Measurements from ENCODE around the gene MT1X.

The MT1X gene

DNA sequence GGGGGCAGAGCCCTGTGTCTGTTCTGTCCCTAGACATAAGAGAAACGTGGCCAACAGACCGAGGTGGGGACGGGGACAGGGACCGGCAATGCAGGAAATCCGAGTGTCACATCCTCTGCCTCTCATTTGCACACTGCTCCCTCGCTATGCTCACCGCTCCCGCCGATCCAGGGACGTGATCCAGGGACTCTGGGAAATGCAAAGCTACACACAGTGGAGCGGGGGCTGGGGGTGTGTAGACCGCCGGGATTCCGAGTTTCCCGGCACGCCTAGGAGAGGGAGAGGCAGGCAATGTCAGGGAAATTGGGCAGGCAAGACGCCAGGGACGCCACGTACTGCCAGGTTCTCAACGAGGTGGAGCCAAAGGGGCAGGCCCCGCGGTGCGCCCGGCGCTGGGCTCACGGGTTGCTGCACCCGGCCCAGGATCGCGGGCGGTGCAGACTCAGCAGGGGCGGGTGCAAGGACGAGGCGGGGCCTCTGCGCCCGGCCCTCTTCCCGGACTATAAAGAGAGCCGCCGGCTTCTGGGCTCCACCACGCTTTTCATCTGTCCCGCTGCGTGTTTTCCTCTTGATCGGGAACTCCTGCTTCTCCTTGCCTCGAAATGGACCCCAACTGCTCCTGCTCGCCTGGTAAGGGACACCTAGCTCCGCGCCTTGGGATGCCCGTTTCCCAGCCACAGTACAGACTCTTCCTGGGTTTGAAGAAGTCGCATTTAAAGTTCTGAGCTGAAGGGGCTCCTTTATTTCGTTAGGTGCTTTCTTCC is at the start of gene MT1X:
Gene MT1X, plus strand, starts transcription at position 532 of the 764 bp plus-strand sequence. Its CDS starts 71 bp downstream, at position 603.
- Histone ChIP-seq H3K4me1 (ENCODE audit: control insufficient read depth, low read depth, low read length) (peaks cover 14% of the 10 kb centered on the region), H3K4me3 (ENCODE audit: low read length) (peak within 1 kb of the TSS; percentile 83), H3K36me3 (ENCODE audit: control insufficient read depth, low read depth, low read length) (no peaks in the 10 kb centered on the region), H3K9me3 (ENCODE audit: control insufficient read depth, low read depth, low read length) (no peaks in the 10 kb centered on the region), H3K27ac (ENCODE audit: low read length) (no peak within 1 kb of the TSS), H3K9ac (ENCODE audit: low read length) (peak within 1 kb of the TSS; percentile 81), H3K27me3 (ENCODE audit: control insufficient read depth, insufficient read depth, low read length) (peaks cover 32% of the 10 kb centered on the region)

- H3K27ac ChIP-seq (ENCODE audit: low read length), result no peak overlapping the region
- no peaks in the 10 kb centered on the region for H3K36me3 ChIP-seq (ENCODE audit: control insufficient read depth, low read depth, low read length)
- H3K9me3 ChIP-seq (ENCODE audit: control insufficient read depth, low read depth, low read length), result no peaks in the 10 kb centered on the region
- H3K4me1 ChIP-seq (ENCODE audit: control insufficient read depth, low read depth, low read length), result no peaks in the 10 kb centered on the region
- peak overlapping the region; percentile 48 for H3K4me3 ChIP-seq (ENCODE audit: low read length)
- no peak overlapping the region for H3K9ac ChIP-seq (ENCODE audit: low read length)
- peaks cover 100% of the 10 kb centered on the region for H3K27me3 ChIP-seq (ENCODE audit: control insufficient read depth, insufficient read depth, low read length)
These were observed 49.4 kb upstream of the MT1X start for GRCh38 chr16:56632848-56633365.

DNA sequence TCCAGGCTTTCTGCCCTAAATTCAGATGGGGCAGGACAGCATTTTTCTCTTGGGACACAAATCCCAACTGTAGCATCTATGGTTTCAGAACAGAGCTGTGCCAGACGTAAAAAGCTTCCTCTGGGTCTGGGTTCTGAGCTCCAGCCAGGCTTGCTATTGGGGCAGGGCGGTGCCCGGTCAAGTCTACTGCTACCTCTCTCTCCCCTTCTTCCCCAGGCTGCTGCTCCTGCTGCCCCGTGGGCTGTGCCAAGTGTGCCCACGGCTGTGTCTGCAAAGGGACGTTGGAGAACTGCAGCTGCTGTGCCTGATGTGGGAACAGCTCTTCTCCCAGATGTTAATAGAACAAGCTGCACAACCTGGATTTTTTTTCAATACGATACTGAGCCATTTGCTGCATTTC is 48.7 kb upstream of the MT1X start:
- no peak overlapping the region for H3K4me3 ChIP-seq (ENCODE audit: low read length)
- no peaks in the 10 kb centered on the region for H3K9me3 ChIP-seq (ENCODE audit: control insufficient read depth, low read depth, low read length)
- peaks cover 100% of the 10 kb centered on the region for H3K27me3 ChIP-seq (ENCODE audit: control insufficient read depth, insufficient read depth, low read length)

GRCh38 chr16:56634715-56635440 is 47.4 kb upstream of the MT1X start:
- Histone ChIP-seq H3K27ac (ENCODE audit: low read length) (no peak overlapping the region), H3K4me1 (ENCODE audit: control insufficient read depth, low read depth, low read length) (no peaks in the 10 kb centered on the region), H3K4me3 (ENCODE audit: low read length) (peak overlapping the region; percentile 51), H3K9ac (ENCODE audit: low read length) (no peak overlapping the region), H3K36me3 (ENCODE audit: control insufficient read depth, low read depth, low read length) (no peaks in the 10 kb centered on the region), H3K27me3 (ENCODE audit: control insufficient read depth, insufficient read depth, low read length) (peaks cover 100% of the 10 kb centered on the region), H3K9me3 (ENCODE audit: control insufficient read depth, low read depth, low read length) (no peaks in the 10 kb centered on the region)

More for the DNA sequence above, 48.7 kb upstream of the MT1X start:
- no peak overlapping the region for H3K9ac ChIP-seq (ENCODE audit: low read length)
- no peaks in the 10 kb centered on the region for H3K36me3 ChIP-seq (ENCODE audit: control insufficient read depth, low read depth, low read length)
- H3K27ac ChIP-seq (ENCODE audit: low read length), result no peak overlapping the region
- H3K4me1 ChIP-seq (ENCODE audit: control insufficient read depth, low read depth, low read length), result no peaks in the 10 kb centered on the region

GRCh38 chr16:56635441-56635967 is 46.8 kb upstream of the MT1X start:
- H3K4me3 ChIP-seq (ENCODE audit: low read length), result peak overlapping the region; percentile 51
- no peak overlapping the region for H3K9ac ChIP-seq (ENCODE audit: low read length)
- H3K27me3 ChIP-seq (ENCODE audit: control insufficient read depth, insufficient read depth, low read length), result peaks cover 100% of the 10 kb centered on the region

GRCh38 chr16:56636616-56637413 is 45.5 kb upstream of the MT1X start:
- Histone ChIP-seq H3K9ac (ENCODE audit: low read length) (no peak overlapping the region), H3K27me3 (ENCODE audit: control insufficient read depth, insufficient read depth, low read length) (peaks cover 100% of the 10 kb centered on the region), H3K27ac (ENCODE audit: low read length) (no peak overlapping the region), H3K36me3 (ENCODE audit: control insufficient read depth, low read depth, low read length) (no peaks in the 10 kb centered on the region), H3K4me3 (ENCODE audit: low read length) (no peak overlapping the region), H3K4me1 (ENCODE audit: control insufficient read depth, low read depth, low read length) (no peaks in the 10 kb centered on the region), H3K9me3 (ENCODE audit: control insufficient read depth, low read depth, low read length) (no peaks in the 10 kb centered on the region)

More at GRCh38 chr16:56635441-56635967, 46.8 kb upstream of the MT1X start:
- no peaks in the 10 kb centered on the region for H3K36me3 ChIP-seq (ENCODE audit: control insufficient read depth, low read depth, low read length)
- no peaks in the 10 kb centered on the region for H3K9me3 ChIP-seq (ENCODE audit: control insufficient read depth, low read depth, low read length)
- H3K4me1 ChIP-seq (ENCODE audit: control insufficient read depth, low read depth, low read length), result no peaks in the 10 kb centered on the region
- no peak overlapping the region for H3K27ac ChIP-seq (ENCODE audit: low read length)

- Histone ChIP-seq H3K9ac (ENCODE audit: low read length) (no peak within 1 kb of the TSS), H3K27ac (ENCODE audit: low read length) (no peak within 1 kb of the TSS), H3K9me3 (ENCODE audit: control insufficient read depth, low read depth, low read length) (no peaks in the 10 kb centered on the region), H3K36me3 (ENCODE audit: control insufficient read depth, low read depth, low read length) (no peaks in the 10 kb centered on the region), H3K4me1 (ENCODE audit: control insufficient read depth, low read depth, low read length) (no peaks in the 10 kb centered on the region), H3K27me3 (ENCODE audit: control insufficient read depth, insufficient read depth, low read length) (peaks cover 100% of the 10 kb centered on the region), H3K4me3 (ENCODE audit: low read length) (peak within 1 kb of the TSS; percentile 51)
These were observed 44.2 kb upstream of the MT1X start, which contains the start of gene MT1A for GRCh38 chr16:56637814-56638750. Gene MT1A, plus strand, starts transcription at chr16:56638666. Its CDS starts 73 bp downstream, at chr16:56638739.

GRCh38 chr16:56639045-56639444 is 43.2 kb upstream of the MT1X start:
- no peak overlapping the region for H3K9ac ChIP-seq (ENCODE audit: low read length)
- no peak overlapping the region for H3K27ac ChIP-seq (ENCODE audit: low read length)
- H3K4me3 ChIP-seq (ENCODE audit: low read length), result no peak overlapping the region
- peaks cover 100% of the 10 kb centered on the region for H3K27me3 ChIP-seq (ENCODE audit: control insufficient read depth, insufficient read depth, low read length)
- H3K9me3 ChIP-seq (ENCODE audit: control insufficient read depth, low read depth, low read length), result no peaks in the 10 kb centered on the region
- peaks cover 3% of the 10 kb centered on the region for H3K4me1 ChIP-seq (ENCODE audit: control insufficient read depth, low read depth, low read length)
- no peaks in the 10 kb centered on the region for H3K36me3 ChIP-seq (ENCODE audit: control insufficient read depth, low read depth, low read length)

DNA sequence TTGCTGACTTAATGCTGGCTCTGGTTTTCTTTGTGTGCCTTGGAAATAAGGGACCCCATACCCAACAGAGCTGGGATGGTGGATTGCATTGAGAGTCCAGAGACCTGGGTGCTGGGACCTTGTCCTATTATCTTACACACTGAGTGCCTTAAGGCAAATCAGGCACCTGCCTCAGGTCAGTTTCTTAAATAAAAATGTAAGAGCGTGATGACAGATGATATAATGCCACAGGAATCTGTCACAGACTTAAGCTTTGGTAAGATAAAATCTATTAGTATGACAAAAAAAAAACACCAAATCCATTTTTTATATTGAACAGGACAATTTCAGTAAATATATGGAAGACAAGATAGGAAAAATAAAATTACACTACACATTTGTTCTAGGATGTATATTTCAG is 42.2 kb upstream of the MT1X start:
- Histone ChIP-seq H3K9me3 (ENCODE audit: control insufficient read depth, low read depth, low read length) (no peaks in the 10 kb centered on the region), H3K4me1 (ENCODE audit: control insufficient read depth, low read depth, low read length) (peaks cover 3% of the 10 kb centered on the region), H3K27ac (ENCODE audit: low read length) (no peak overlapping the region), H3K27me3 (ENCODE audit: control insufficient read depth, insufficient read depth, low read length) (peaks cover 100% of the 10 kb centered on the region), H3K4me3 (ENCODE audit: low read length) (no peak overlapping the region), H3K36me3 (ENCODE audit: control insufficient read depth, low read depth, low read length) (no peaks in the 10 kb centered on the region), H3K9ac (ENCODE audit: low read length) (no peak overlapping the region)

- Histone ChIP-seq H3K4me3 (ENCODE audit: low read length) (no peak overlapping the region), H3K9me3 (ENCODE audit: control insufficient read depth, low read depth, low read length) (no peaks in the 10 kb centered on the region), H3K4me1 (ENCODE audit: control insufficient read depth, low read depth, low read length) (peaks cover 3% of the 10 kb centered on the region), H3K36me3 (ENCODE audit: control insufficient read depth, low read depth, low read length) (no peaks in the 10 kb centered on the region), H3K27me3 (ENCODE audit: control insufficient read depth, insufficient read depth, low read length) (peaks cover 100% of the 10 kb centered on the region), H3K9ac (ENCODE audit: low read length) (no peak overlapping the region), H3K27ac (ENCODE audit: low read length) (no peak overlapping the region)
These were observed 41.1 kb upstream of the MT1X start for GRCh38 chr16:56641166-56641565.

All from iPS-18a (cell line).